ENCODE results near the gene PRAMEF8. TPM values are rescaled to one million over a fixed set of nuclear protein-coding genes. Genes with fewer than 3 reads are reported as not detected.
"Not testable (repeated sequence)": the region's sequence is repeated elsewhere in the genome, so short reads cannot be mapped to it uniquely, and the experiment has no call there.

PRAMEF8 gene
- total and polyA plus RNA-seq, 2 donors from 2014 or later = not detected

GRCh38 chr1:13237572-13237971, 47.4 kb downstream of the PRAMEF8 start:
- H3K9me3 ChIP-seq (ENCODE audit: control insufficient read depth in 2 of 3, insufficient read depth in 1 of 3, low read length in 3 of 3); H3K27me3 ChIP-seq (ENCODE audit: control insufficient read depth, insufficient read depth, low read length); intact Hi-C loops (cut with DNase I); H3K4me3 ChIP-seq (ENCODE audit: low read length in 3 of 3); H3K27ac ChIP-seq (ENCODE audit: low read depth in 2 of 2, low read length in 2 of 2); H3K36me3 ChIP-seq (ENCODE audit: control insufficient read depth in 2 of 3, insufficient read depth in 3 of 3, low read length in 3 of 3); H3K4me1 ChIP-seq (ENCODE audit: control insufficient read depth in 2 of 3, insufficient read depth in 2 of 3, low read depth in 1 of 3, low read length in 3 of 3); FAIRE-seq; H3K9ac ChIP-seq (ENCODE audit: low read length in 3 of 3); DNase-seq: not testable (repeated sequence)

- H3K4me1 ChIP-seq (ENCODE audit: control insufficient read depth in 2 of 3, insufficient read depth in 2 of 3, low read depth in 1 of 3, low read length in 3 of 3); H3K27me3 ChIP-seq (ENCODE audit: control insufficient read depth, insufficient read depth, low read length); FAIRE-seq; H3K9me3 ChIP-seq (ENCODE audit: control insufficient read depth in 2 of 3, insufficient read depth in 1 of 3, low read length in 3 of 3); intact Hi-C loops (cut with DNase I); H3K4me3 ChIP-seq (ENCODE audit: low read length in 3 of 3); H3K36me3 ChIP-seq (ENCODE audit: control insufficient read depth in 2 of 3, insufficient read depth in 3 of 3, low read length in 3 of 3); H3K9ac ChIP-seq (ENCODE audit: low read length in 3 of 3); H3K27ac ChIP-seq (ENCODE audit: low read depth in 2 of 2, low read length in 2 of 2): not testable (repeated sequence)
- DNase-seq = peak in 1 of 5 donors; percentile 20
Measured at GRCh38 chr1:13234057-13234456, 50.9 kb downstream of the PRAMEF8 start.

- H3K9ac ChIP-seq (ENCODE audit: low read length in 3 of 3); FAIRE-seq; H3K4me3 ChIP-seq (ENCODE audit: low read length in 3 of 3); DNase-seq; H3K27ac ChIP-seq (ENCODE audit: low read depth in 2 of 2, low read length in 2 of 2); H3K27me3 ChIP-seq (ENCODE audit: control insufficient read depth, insufficient read depth, low read length); H3K9me3 ChIP-seq (ENCODE audit: control insufficient read depth in 2 of 3, insufficient read depth in 1 of 3, low read length in 3 of 3); H3K4me1 ChIP-seq (ENCODE audit: control insufficient read depth in 2 of 3, insufficient read depth in 2 of 3, low read depth in 1 of 3, low read length in 3 of 3); H3K36me3 ChIP-seq (ENCODE audit: control insufficient read depth in 2 of 3, insufficient read depth in 3 of 3, low read length in 3 of 3); intact Hi-C loops (cut with DNase I): not testable (repeated sequence)
Measured at GRCh38 chr1:13232056-13232455, 52.9 kb downstream of the PRAMEF8 start.

Other genes starting within 250 kb of the PRAMEF8 start
- gene PRAMEF27, start 228.6 kb downstream of the PRAMEF8 start, total RNA-seq = not detected
- gene PRAMEF27, start 228.6 kb downstream of the PRAMEF8 start, polyA plus RNA-seq (ENCODE audit: insufficient read depth, low read depth, low replicate concordance) = not detected
- gene HNRNPCL3, start 224.4 kb downstream of the PRAMEF8 start, total RNA-seq = not detected
- not detected for gene HNRNPCL3, start 224.4 kb downstream of the PRAMEF8 start, polyA plus RNA-seq (ENCODE audit: insufficient read depth, low read depth, low replicate concordance)
- not detected for gene PRAMEF25, start 214.4 kb downstream of the PRAMEF8 start, total RNA-seq
- not detected for gene PRAMEF25, start 214.4 kb downstream of the PRAMEF8 start, polyA plus RNA-seq (ENCODE audit: insufficient read depth, low read depth, low replicate concordance)
- not detected for gene HNRNPCL2, start 168.3 kb downstream of the PRAMEF8 start, total RNA-seq
- not detected for gene HNRNPCL2, start 168.3 kb downstream of the PRAMEF8 start, polyA plus RNA-seq (ENCODE audit: insufficient read depth, low read depth, low replicate concordance)
- not detected for gene PRAMEF26, start 129.1 kb downstream of the PRAMEF8 start, total RNA-seq
- gene PRAMEF26, start 129.1 kb downstream of the PRAMEF8 start, polyA plus RNA-seq (ENCODE audit: insufficient read depth, low read depth, low replicate concordance) = not detected
- gene HNRNPCL4, start 119.5 kb downstream of the PRAMEF8 start, total RNA-seq = not detected
- gene HNRNPCL4, start 119.5 kb downstream of the PRAMEF8 start, polyA plus RNA-seq (ENCODE audit: insufficient read depth, low read depth, low replicate concordance) = not detected
- gene PRAMEF9, start 113.3 kb downstream of the PRAMEF8 start, total RNA-seq = not detected
- not detected for gene PRAMEF9, start 113.3 kb downstream of the PRAMEF8 start, polyA plus RNA-seq (ENCODE audit: insufficient read depth, low read depth, low replicate concordance)
- gene PRAMEF13, start 83.7 kb downstream of the PRAMEF8 start, total RNA-seq = not detected
- not detected for gene PRAMEF13, start 83.7 kb downstream of the PRAMEF8 start, polyA plus RNA-seq (ENCODE audit: insufficient read depth, low read depth, low replicate concordance)
- gene PRAMEF18, start 59.0 kb downstream of the PRAMEF8 start, total RNA-seq = not detected
- not detected for gene PRAMEF18, start 59.0 kb downstream of the PRAMEF8 start, polyA plus RNA-seq (ENCODE audit: insufficient read depth, low read depth, low replicate concordance)
- not detected for gene PRAMEF5, start 30.9 kb downstream of the PRAMEF8 start, total RNA-seq
- not detected for gene PRAMEF5, start 30.9 kb downstream of the PRAMEF8 start, polyA plus RNA-seq (ENCODE audit: insufficient read depth, low read depth, low replicate concordance)
- gene PRAMEF33, start 18.4 kb upstream of the PRAMEF8 start, total RNA-seq = not detected
- not detected for gene PRAMEF33, start 18.4 kb upstream of the PRAMEF8 start, polyA plus RNA-seq (ENCODE audit: insufficient read depth, low read depth, low replicate concordance)
- gene PRAMEF15, start 30.4 kb upstream of the PRAMEF8 start, total RNA-seq = not detected
- gene PRAMEF15, start 30.4 kb upstream of the PRAMEF8 start, polyA plus RNA-seq (ENCODE audit: insufficient read depth, low read depth, low replicate concordance) = not detected
- not detected for gene PRAMEF14, start 62.0 kb upstream of the PRAMEF8 start, total RNA-seq
- gene PRAMEF14, start 62.0 kb upstream of the PRAMEF8 start, polyA plus RNA-seq (ENCODE audit: insufficient read depth, low read depth, low replicate concordance) = not detected
- not detected for gene PRAMEF19, start 86.8 kb upstream of the PRAMEF8 start, total RNA-seq
- not detected for gene PRAMEF19, start 86.8 kb upstream of the PRAMEF8 start, polyA plus RNA-seq (ENCODE audit: insufficient read depth, low read depth, low replicate concordance)
- gene PRAMEF17, start 104.5 kb upstream of the PRAMEF8 start, total RNA-seq = not detected
- gene PRAMEF17, start 104.5 kb upstream of the PRAMEF8 start, polyA plus RNA-seq (ENCODE audit: insufficient read depth, low read depth, low replicate concordance) = not detected
- not detected for gene PRAMEF20, start 125.3 kb upstream of the PRAMEF8 start, total RNA-seq
- gene PRAMEF20, start 125.3 kb upstream of the PRAMEF8 start, polyA plus RNA-seq (ENCODE audit: insufficient read depth, low read depth, low replicate concordance) = not detected
- gene LRRC38, start 228.9 kb upstream of the PRAMEF8 start, total RNA-seq = not detected
- gene LRRC38, start 228.9 kb upstream of the PRAMEF8 start, polyA plus RNA-seq (ENCODE audit: insufficient read depth, low read depth, low replicate concordance) = not detected

Measured in kidney (tissue), 11 donors.